Neural cell (in vitro differentiated cells): ENCODE data around the gene OGA.

ENCODE experiments used
- MXI1 ChIP-seq: fragments of 450-650 bp; conservative IDR thresholded peaks from 2 replicates; pipeline ENCODE4 v1.6.1; 2014; ENCODE audit warnings: antibody characterized with exemption, mild to moderate bottlenecking; ENCODE audit not compliant: poor library complexity, severe bottlenecking
- RAD21 ChIP-seq: fragments of 450-650 bp; conservative IDR thresholded peaks from 2 replicates; pipeline ENCODE4 v1.6.1; 2014; ENCODE audit warnings: antibody characterized with exemption, mild to moderate bottlenecking, moderate library complexity
- REST ChIP-seq: IDR thresholded peaks from 2 replicates; pipeline ENCODE4 v1.6.1; 2012; ENCODE audit warnings: borderline replicate concordance
- TF ChIP-seq, protein P1 (sequence below): fragments of 450-650 bp; IDR thresholded peaks from 2 replicates; pipeline ENCODE4 v1.5.1; 2014; ENCODE audit warnings: antibody characterized with exemption, mild to moderate bottlenecking, moderate library complexity; ENCODE audit not compliant: poor library complexity, severe bottlenecking

- TF ChIP-seq RAD21 = no peak
- TF ChIP-seq, protein P1, sequence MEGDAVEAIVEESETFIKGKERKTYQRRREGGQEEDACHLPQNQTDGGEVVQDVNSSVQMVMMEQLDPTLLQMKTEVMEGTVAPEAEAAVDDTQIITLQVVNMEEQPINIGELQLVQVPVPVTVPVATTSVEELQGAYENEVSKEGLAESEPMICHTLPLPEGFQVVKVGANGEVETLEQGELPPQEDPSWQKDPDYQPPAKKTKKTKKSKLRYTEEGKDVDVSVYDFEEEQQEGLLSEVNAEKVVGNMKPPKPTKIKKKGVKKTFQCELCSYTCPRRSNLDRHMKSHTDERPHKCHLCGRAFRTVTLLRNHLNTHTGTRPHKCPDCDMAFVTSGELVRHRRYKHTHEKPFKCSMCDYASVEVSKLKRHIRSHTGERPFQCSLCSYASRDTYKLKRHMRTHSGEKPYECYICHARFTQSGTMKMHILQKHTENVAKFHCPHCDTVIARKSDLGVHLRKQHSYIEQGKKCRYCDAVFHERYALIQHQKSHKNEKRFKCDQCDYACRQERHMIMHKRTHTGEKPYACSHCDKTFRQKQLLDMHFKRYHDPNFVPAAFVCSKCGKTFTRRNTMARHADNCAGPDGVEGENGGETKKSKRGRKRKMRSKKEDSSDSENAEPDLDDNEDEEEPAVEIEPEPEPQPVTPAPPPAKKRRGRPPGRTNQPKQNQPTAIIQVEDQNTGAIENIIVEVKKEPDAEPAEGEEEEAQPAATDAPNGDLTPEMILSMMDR = no peak
- TF ChIP-seq REST = no peak
- TF ChIP-seq MXI1 = no peak
These were observed 40.7 kb upstream of the OGA start for GRCh38 chr10:101858723-101859500.
